Measurements from ENCODE around the gene PARP15.

Gene PARP15

DNA sequence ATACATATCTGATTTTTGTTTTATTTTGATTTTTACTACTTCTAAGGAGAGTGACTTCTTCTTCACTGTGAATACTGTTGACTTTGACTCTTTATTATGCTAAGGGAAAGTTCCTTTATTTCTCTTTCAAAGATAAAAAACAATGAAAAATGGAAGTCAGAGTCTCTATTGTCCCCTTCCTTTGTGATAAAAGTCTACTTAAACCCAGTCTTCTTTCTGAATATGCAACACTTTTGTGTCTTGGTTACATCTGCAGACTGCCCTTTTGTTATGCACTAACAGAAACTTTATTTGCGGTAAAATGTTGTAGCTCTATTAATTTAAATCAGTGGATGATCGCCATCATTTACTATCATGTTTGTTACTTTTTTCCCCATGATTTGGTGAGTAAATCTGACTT is 13.2 kb downstream of the PARP15 start:
- DNase-seq (ENCODE audit: low read depth, low spot score): no peak
- Histone ChIP-seq H3K4me3 (ENCODE audit: low read length) (no peak overlapping the region), H3K27ac (ENCODE audit: low read length) (no peak overlapping the region), H3K9me3 (ENCODE audit: control insufficient read depth, insufficient read depth, low read length) (no peaks in the 10 kb centered on the region), H3K36me3 (ENCODE audit: control insufficient read depth, insufficient read depth, low read length) (no peaks in the 10 kb centered on the region), H3K4me1 (ENCODE audit: control insufficient read depth, insufficient read depth, low read length) (no peaks in the 10 kb centered on the region), H3K27me3 (ENCODE audit: control insufficient read depth, insufficient read depth, low read length) (no peaks in the 10 kb centered on the region)
- no CpG with 5 or more reads among the region's 2 CpGs for WGBS (ENCODE audit: insufficient coverage, insufficient read length)

- no peaks in the 10 kb centered on the region for H3K9me3 ChIP-seq (ENCODE audit: control insufficient read depth, insufficient read depth, low read length)
- no peaks in the 10 kb centered on the region for H3K36me3 ChIP-seq (ENCODE audit: control insufficient read depth, insufficient read depth, low read length)
- H3K4me3 ChIP-seq (ENCODE audit: low read length): no peak overlapping the region
- no peaks in the 10 kb centered on the region for H3K27me3 ChIP-seq (ENCODE audit: control insufficient read depth, insufficient read depth, low read length)
- DNase-seq (ENCODE audit: low read depth, low spot score): no peak
- H3K4me1 ChIP-seq (ENCODE audit: control insufficient read depth, insufficient read depth, low read length): no peaks in the 10 kb centered on the region
- no peak overlapping the region for H3K27ac ChIP-seq (ENCODE audit: low read length)
Measured at GRCh38 chr3:122594025-122594424, 16.6 kb downstream of the PARP15 start.

DNA sequence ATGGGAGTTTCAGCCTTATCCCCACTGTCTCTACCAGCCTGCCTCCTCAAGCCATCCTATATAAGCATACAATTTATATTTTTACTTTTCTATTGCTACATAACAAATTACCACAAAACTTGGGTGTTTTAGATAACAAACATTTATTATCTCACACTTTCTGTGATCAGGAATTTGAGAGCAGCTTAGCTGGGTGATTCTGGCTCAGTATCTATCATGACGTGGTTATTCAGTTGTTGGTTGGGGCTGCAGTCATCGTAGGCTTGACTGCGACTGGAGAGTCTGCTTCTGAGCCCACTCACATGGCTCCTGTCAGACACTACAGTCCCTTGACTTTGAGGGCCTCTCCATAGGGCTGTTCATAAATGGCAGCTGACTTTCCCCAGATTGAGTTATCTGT is 20.7 kb downstream of the PARP15 start:
- Histone ChIP-seq H3K4me1 (ENCODE audit: control insufficient read depth, insufficient read depth, low read length) (no peaks in the 10 kb centered on the region), H3K27ac (ENCODE audit: low read length) (no peak overlapping the region), H3K27me3 (ENCODE audit: control insufficient read depth, insufficient read depth, low read length) (no peaks in the 10 kb centered on the region), H3K4me3 (ENCODE audit: low read length) (no peak overlapping the region), H3K9me3 (ENCODE audit: control insufficient read depth, insufficient read depth, low read length) (no peaks in the 10 kb centered on the region), H3K36me3 (ENCODE audit: control insufficient read depth, insufficient read depth, low read length) (no peaks in the 10 kb centered on the region)
- DNase-seq (ENCODE audit: low read depth, low spot score): no peak
- WGBS (ENCODE audit: insufficient coverage, insufficient read length): no CpG with 5 or more reads among the region's 3 CpGs

- Histone ChIP-seq H3K27ac (ENCODE audit: low read length) (no peak overlapping the region), H3K9me3 (ENCODE audit: control insufficient read depth, insufficient read depth, low read length) (no peaks in the 10 kb centered on the region), H3K36me3 (ENCODE audit: control insufficient read depth, insufficient read depth, low read length) (no peaks in the 10 kb centered on the region), H3K27me3 (ENCODE audit: control insufficient read depth, insufficient read depth, low read length) (no peaks in the 10 kb centered on the region), H3K4me1 (ENCODE audit: control insufficient read depth, insufficient read depth, low read length) (no peaks in the 10 kb centered on the region), H3K4me3 (ENCODE audit: low read length) (no peak overlapping the region)
- no peak for DNase-seq (ENCODE audit: low read depth, low spot score)
- no CpG with 5 or more reads among the region's 4 CpGs for WGBS (ENCODE audit: insufficient coverage, insufficient read length)
Measured at GRCh38 chr3:122598556-122598955, 21.1 kb downstream of the PARP15 start.

DNA sequence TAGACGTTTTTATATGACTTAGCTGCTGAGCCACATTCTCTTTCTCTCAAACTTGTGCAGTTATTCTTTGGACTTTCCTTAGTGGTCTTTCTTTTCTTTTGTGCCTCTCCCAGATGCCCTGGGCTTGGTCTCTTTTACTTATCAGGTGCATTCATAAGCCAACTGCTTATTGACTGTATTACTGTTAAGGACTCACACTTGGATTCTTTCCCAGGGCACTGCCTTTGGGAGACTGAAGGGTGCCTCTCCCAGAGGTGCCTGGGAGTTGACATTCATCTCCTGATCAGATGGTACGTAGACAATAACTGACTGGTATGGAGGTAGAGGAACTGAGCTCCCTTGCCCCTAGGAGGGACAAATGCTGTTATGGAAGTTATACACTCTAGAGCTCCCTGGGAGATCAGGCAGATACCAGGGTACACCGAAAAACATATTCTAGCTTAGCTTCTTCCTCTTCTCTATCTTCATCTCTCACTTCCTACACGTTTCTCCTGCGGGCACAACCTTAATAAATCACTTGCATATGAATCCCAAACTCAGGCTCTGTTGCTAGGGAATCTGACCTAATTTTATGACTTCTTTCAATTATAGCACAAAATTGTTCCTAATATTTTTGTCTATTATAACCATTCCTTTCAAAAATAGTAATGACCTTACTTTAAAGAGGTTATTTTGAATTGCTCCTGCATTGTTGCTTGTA is 24.7 kb downstream of the PARP15 start:
- no peak for DNase-seq (ENCODE audit: low read depth, low spot score)
- H3K27ac ChIP-seq (ENCODE audit: low read length): no peak overlapping the region
- H3K4me1 ChIP-seq (ENCODE audit: control insufficient read depth, insufficient read depth, low read length): no peaks in the 10 kb centered on the region
- no peaks in the 10 kb centered on the region for H3K36me3 ChIP-seq (ENCODE audit: control insufficient read depth, insufficient read depth, low read length)
- H3K9me3 ChIP-seq (ENCODE audit: control insufficient read depth, insufficient read depth, low read length): no peaks in the 10 kb centered on the region
- no peak overlapping the region for H3K4me3 ChIP-seq (ENCODE audit: low read length)
- no peaks in the 10 kb centered on the region for H3K27me3 ChIP-seq (ENCODE audit: control insufficient read depth, insufficient read depth, low read length)
- 100% methylated on average over 2 of the region's 5 CpGs for WGBS (ENCODE audit: insufficient coverage, insufficient read length)

GRCh38 chr3:122603056-122603455 is 25.6 kb downstream of the PARP15 start:
- no peak for DNase-seq (ENCODE audit: low read depth, low spot score)
- H3K4me1 ChIP-seq (ENCODE audit: control insufficient read depth, insufficient read depth, low read length): no peaks in the 10 kb centered on the region
- WGBS (ENCODE audit: insufficient coverage, insufficient read length): no CpG with 5 or more reads among the region's 2 CpGs
- H3K27ac ChIP-seq (ENCODE audit: low read length): no peak overlapping the region
- no peaks in the 10 kb centered on the region for H3K27me3 ChIP-seq (ENCODE audit: control insufficient read depth, insufficient read depth, low read length)
- H3K36me3 ChIP-seq (ENCODE audit: control insufficient read depth, insufficient read depth, low read length): no peaks in the 10 kb centered on the region
- no peak overlapping the region for H3K4me3 ChIP-seq (ENCODE audit: low read length)
- H3K9me3 ChIP-seq (ENCODE audit: control insufficient read depth, insufficient read depth, low read length): no peaks in the 10 kb centered on the region

DNA sequence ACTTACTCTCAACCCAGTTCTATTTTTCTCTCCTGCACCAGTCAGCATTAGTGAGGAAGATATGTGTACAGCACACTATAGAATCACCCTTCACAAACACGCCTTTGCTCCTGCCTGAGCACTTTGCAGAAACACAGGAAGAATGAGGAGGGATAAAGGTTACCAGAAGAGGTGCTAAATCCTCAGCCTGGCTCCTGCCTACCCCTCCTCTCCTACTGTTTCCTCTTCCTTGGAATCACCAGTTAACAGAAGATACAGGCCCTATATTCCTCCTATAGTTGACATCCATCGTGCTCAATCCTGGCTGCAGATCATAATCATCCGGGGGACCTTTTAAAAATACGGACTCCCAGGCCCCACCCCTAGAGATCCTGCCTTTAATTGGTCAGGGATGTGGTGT is 28.9 kb downstream of the PARP15 start:
- no peaks in the 10 kb centered on the region for H3K36me3 ChIP-seq (ENCODE audit: control insufficient read depth, insufficient read depth, low read length)
- H3K4me3 ChIP-seq (ENCODE audit: low read length): no peak overlapping the region
- no peaks in the 10 kb centered on the region for H3K27me3 ChIP-seq (ENCODE audit: control insufficient read depth, insufficient read depth, low read length)
- H3K27ac ChIP-seq (ENCODE audit: low read length): no peak overlapping the region
- H3K9me3 ChIP-seq (ENCODE audit: control insufficient read depth, insufficient read depth, low read length): no peaks in the 10 kb centered on the region
- H3K4me1 ChIP-seq (ENCODE audit: control insufficient read depth, insufficient read depth, low read length): no peaks in the 10 kb centered on the region
- DNase-seq (ENCODE audit: low read depth, low spot score): no peak
- no CpG with 5 or more reads among the region's 4 CpGs for WGBS (ENCODE audit: insufficient coverage, insufficient read length)

DNA sequence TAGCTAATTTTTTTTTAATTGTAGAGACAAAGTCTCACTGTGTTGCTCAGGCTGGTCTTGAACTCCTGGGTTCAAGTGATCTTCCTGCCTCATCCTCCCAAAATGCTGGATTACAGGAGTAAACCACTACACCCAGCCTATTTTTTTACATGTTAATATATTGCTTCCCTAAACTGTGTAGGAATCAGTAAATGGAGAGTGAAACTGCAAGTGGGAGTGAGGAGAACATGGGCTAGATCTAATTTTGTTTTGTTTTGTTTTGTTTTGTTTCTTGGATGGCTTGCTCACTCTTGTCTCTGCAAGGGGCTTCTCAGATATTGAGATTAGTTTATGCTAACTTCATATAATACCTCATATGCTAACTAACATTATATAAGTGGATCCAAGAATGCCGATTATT is 31.5 kb downstream of the PARP15 start:
- Histone ChIP-seq H3K27ac (ENCODE audit: low read length) (no peak overlapping the region), H3K27me3 (ENCODE audit: control insufficient read depth, insufficient read depth, low read length) (no peaks in the 10 kb centered on the region), H3K9me3 (ENCODE audit: control insufficient read depth, insufficient read depth, low read length) (no peaks in the 10 kb centered on the region), H3K4me3 (ENCODE audit: low read length) (no peak overlapping the region), H3K4me1 (ENCODE audit: control insufficient read depth, insufficient read depth, low read length) (no peaks in the 10 kb centered on the region), H3K36me3 (ENCODE audit: control insufficient read depth, insufficient read depth, low read length) (no peaks in the 10 kb centered on the region)
- DNase-seq (ENCODE audit: low read depth, low spot score): no peak
- no CpG with 5 or more reads among the region's 1 CpG for WGBS (ENCODE audit: insufficient coverage, insufficient read length)

GRCh38 chr3:122609798-122610559 is 32.5 kb downstream of the PARP15 start:
- no peak overlapping the region for H3K4me3 ChIP-seq (ENCODE audit: low read length)
- DNase-seq (ENCODE audit: low read depth, low spot score): no peak
- WGBS (ENCODE audit: insufficient coverage, insufficient read length): no CpG with 5 or more reads among the region's 7 CpGs
- H3K27me3 ChIP-seq (ENCODE audit: control insufficient read depth, insufficient read depth, low read length): no peaks in the 10 kb centered on the region
- H3K4me1 ChIP-seq (ENCODE audit: control insufficient read depth, insufficient read depth, low read length): no peaks in the 10 kb centered on the region
- H3K36me3 ChIP-seq (ENCODE audit: control insufficient read depth, insufficient read depth, low read length): no peaks in the 10 kb centered on the region
- H3K27ac ChIP-seq (ENCODE audit: low read length): no peak overlapping the region
- H3K9me3 ChIP-seq (ENCODE audit: control insufficient read depth, insufficient read depth, low read length): no peaks in the 10 kb centered on the region

DNA sequence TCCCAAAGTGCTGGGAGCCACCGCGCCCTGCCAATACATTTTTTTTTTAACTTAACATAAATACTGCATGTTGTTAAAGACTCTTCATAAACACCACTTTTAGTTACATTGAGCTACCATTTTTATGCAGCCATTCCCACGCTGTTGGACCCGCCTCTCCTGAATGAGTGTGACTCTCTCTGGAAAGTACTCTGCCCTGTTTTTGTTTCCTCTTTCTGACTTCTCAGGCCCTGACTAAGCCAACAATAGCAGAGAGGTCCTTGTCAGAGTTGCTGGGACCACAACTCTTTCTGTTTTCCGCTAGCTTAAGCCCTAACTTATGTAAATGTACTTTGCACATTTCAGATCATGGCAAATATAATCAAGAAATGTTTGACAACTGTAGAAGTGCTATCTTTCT is 35.2 kb downstream of the PARP15 start:
- no peaks in the 10 kb centered on the region for H3K36me3 ChIP-seq (ENCODE audit: control insufficient read depth, insufficient read depth, low read length)
- no CpG with 5 or more reads among the region's 5 CpGs for WGBS (ENCODE audit: insufficient coverage, insufficient read length)
- H3K27me3 ChIP-seq (ENCODE audit: control insufficient read depth, insufficient read depth, low read length): no peaks in the 10 kb centered on the region
- DNase-seq (ENCODE audit: low read depth, low spot score): no peak
- H3K27ac ChIP-seq (ENCODE audit: low read length): no peak overlapping the region
- H3K4me3 ChIP-seq (ENCODE audit: low read length): no peak overlapping the region
- no peaks in the 10 kb centered on the region for H3K9me3 ChIP-seq (ENCODE audit: control insufficient read depth, insufficient read depth, low read length)
- peaks cover 2% of the 10 kb centered on the region; the same call in 1 of the 2 replicates for H3K4me1 ChIP-seq (ENCODE audit: control insufficient read depth, insufficient read depth, low read length)

DNA sequence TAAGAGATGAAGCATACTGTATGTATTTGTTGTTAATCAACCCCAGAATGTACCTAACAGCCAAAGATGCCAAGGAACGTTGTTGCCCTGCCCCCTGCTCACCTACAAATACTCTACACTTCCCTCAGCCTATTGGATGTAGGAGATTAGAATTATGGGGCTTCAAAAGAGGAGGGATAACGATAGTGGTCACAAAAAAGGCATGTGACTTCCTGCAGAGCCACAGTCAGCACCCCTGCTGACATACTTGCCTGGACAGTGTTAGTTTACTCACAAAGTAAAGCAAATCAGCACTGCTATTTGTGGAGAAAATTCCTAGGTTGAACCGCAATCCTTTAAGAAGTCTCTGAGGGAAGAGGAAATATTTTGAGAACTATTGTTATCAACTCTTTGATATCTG is 37.9 kb downstream of the PARP15 start:
- H3K4me1 ChIP-seq (ENCODE audit: control insufficient read depth, insufficient read depth, low read length): peaks cover 2% of the 10 kb centered on the region; the same call in 1 of the 2 replicates
- DNase-seq (ENCODE audit: low read depth, low spot score): no peak
- no peak overlapping the region for H3K27ac ChIP-seq (ENCODE audit: low read length)

More for the DNA sequence above, 37.9 kb downstream of the PARP15 start:
- Histone ChIP-seq H3K4me3 (ENCODE audit: low read length) (no peak overlapping the region), H3K9me3 (ENCODE audit: control insufficient read depth, insufficient read depth, low read length) (no peaks in the 10 kb centered on the region), H3K27me3 (ENCODE audit: control insufficient read depth, insufficient read depth, low read length) (no peaks in the 10 kb centered on the region), H3K36me3 (ENCODE audit: control insufficient read depth, insufficient read depth, low read length) (no peaks in the 10 kb centered on the region)
- WGBS (ENCODE audit: insufficient coverage, insufficient read length): no CpG with 5 or more reads among the region's 3 CpGs
